ENCODE measurements around the gene CRMP1.

Gene CRMP1

DNA sequence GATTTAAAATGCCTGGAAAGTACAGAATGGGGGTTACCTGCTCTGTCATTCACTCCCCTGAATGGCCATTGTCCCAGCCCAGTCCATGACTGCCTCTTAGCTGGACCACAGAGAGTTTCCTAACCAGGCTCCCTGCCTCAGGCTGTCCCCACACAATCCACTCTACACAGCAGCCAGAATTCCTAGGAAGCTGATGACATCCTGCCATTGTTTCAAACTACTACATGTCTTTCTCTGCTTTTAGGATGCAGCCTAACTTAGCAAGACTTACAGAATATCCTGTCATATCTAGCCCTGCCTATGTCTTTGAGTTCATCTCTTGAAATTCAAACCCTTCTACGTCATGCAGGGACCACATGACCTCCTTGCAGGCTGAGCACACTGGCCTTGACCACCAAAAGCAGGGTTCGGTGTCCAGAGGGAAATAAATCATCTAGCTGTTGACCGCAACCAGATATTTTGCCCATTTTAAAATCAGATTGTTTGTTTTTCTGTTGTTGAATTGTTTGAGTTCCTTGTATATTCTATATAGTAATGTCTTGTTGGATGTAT, 16.1 kb upstream of the CRMP1 start:
- no peak for DNase-seq
- TF ChIP-seq GATA1 (IDR thresholded peaks at IDR 0.05; ENCODE audit: low read depth, low read length) = no peak
- TF ChIP-seq POLR2A (IDR thresholded peaks at IDR 0.05; ENCODE audit: low read length) = no peak

DNA sequence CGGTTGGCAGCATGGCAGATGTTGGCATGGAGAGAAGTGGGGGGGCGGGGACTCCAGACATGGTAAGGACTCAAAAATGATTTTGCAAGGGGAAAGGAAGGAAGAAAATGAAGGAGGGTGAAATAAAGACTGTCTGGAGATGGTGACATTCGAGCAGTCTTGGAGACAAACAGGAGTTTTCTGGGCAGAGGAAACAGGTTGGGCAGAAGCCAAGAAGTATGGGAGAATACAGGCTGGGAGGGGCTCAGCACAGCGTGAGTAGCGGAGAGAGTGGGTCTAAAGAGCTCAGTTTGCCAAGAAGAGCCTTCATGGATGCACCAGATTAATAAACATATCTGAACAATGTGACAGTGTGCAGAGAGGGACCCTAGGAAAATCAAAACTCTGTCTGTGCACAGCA, 13.3 kb upstream of the CRMP1 start:
- TF ChIP-seq POLR2A (IDR thresholded peaks at IDR 0.05; ENCODE audit: low read length) (no peak), GATA1 (IDR thresholded peaks at IDR 0.05; ENCODE audit: low read depth, low read length) (no peak)
- DNase-seq = no peak

DNA sequence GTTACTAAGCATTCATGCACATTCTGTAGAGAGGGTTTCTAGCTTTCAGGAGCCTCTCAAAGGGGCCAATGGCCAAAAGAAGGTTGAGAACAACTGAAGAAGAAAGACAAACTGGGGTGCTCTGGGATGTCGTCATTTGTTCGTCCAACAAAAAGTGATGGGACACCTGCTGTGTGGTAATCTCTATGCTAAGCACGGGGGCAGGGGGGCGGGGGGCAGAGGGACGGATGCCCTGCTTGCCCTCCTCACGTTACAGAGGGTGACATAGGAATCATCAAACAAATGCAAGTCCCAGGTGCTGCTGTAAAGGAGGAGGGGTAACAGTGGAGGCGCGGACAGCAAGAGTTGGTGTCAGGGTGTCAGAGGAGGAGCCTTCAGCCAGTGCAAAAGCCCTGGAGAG, 12.8 kb upstream of the CRMP1 start:
- no peak for DNase-seq
- TF ChIP-seq POLR2A (IDR thresholded peaks at IDR 0.05; ENCODE audit: low read length) (no peak), GATA1 (IDR thresholded peaks at IDR 0.05; ENCODE audit: low read depth, low read length) (no peak)

DNA sequence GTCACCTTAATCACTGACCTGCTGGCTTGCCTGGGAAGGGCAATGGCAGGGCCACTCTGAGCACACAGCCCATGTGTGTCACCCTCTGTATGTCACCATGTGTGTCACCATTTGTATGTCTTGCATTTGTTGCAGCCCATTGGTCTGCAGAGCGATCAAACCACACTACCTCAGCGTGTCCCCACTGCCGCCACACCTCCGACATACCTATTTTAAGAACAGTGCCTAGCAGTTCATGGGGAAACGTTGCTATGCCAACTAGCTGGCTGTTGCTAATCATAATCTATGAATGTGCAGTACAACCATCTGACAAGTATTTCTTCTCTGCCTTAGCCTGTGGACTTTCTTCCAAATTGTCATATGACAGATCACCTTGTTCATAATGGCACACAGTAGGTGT, 8.0 kb upstream of the CRMP1 start:
- TF ChIP-seq POLR2A (IDR thresholded peaks at IDR 0.05; ENCODE audit: low read length) (no peak), GATA1 (IDR thresholded peaks at IDR 0.05; ENCODE audit: low read depth, low read length) (no peak)
- no peak for DNase-seq

DNA sequence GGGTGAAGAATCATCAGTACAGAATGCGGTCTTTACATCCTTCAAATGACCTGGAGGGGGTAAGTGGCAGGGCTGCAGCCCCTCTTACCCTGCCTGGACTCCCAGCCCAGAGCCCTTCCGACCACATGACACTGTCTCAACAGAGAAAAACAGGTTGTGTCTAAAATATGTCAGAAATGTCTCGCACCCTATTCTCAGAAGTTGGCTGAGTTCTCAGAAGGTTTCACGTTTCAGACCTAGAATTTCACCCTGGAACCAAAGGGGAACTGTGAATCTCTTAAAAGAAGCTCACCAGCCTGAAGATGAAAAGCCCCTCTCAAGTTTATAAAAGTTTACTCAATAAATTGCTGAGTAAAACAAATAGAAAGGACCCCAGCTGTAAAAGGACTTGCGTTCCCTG, 7.0 kb upstream of the CRMP1 start:
- no peak for TF ChIP-seq GATA1 (IDR thresholded peaks at IDR 0.05; ENCODE audit: low read depth, low read length)
- no peak for TF ChIP-seq POLR2A (IDR thresholded peaks at IDR 0.05; ENCODE audit: low read length)
- DNase-seq = no peak

DNA sequence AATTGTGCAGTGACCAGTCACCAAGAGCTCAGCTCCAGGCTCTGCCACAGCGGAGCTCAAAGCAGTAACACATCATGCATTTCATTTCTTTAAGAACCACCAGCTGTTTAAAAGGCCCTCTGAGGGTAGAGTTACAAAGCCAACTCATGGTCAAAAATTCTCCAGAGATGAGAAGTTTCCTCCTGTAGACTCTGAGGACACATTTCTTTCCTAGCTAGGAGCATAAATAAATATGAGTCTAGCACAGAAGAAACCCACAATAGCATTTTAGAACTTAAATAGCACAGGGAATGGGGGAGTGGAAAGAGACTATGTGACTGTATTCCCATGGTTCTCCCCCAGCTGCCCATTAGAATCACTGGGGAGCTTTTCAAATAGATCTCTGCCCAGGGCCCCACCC, 6.5 kb upstream of the CRMP1 start:
- DNase-seq = no peak
- TF ChIP-seq POLR2A (IDR thresholded peaks at IDR 0.05; ENCODE audit: low read length) (no peak), GATA1 (IDR thresholded peaks at IDR 0.05; ENCODE audit: low read depth, low read length) (no peak)

DNA sequence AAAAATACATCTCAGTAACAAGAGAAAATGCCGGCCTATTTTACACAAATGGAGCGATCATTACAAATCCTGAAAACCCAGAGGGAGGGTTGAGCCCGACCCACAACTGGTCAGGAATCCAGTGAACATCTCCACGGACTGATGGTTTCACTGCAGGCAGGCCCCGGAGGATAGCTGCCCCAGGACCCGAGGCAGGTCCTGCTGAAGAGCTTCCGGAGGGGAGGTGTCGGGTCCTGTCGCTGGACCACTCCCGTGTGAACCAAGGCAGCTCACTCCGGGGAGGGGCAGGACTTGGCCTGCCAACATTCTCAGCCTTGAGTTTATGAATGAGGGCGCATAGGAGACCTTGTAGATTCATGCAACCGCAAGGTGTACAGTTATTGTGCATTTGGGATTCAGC, 4.8 kb upstream of the CRMP1 start:
- no peak for TF ChIP-seq GATA1 (IDR thresholded peaks at IDR 0.05; ENCODE audit: low read depth, low read length)
- no peak for TF ChIP-seq POLR2A (IDR thresholded peaks at IDR 0.05; ENCODE audit: low read length)

DNA sequence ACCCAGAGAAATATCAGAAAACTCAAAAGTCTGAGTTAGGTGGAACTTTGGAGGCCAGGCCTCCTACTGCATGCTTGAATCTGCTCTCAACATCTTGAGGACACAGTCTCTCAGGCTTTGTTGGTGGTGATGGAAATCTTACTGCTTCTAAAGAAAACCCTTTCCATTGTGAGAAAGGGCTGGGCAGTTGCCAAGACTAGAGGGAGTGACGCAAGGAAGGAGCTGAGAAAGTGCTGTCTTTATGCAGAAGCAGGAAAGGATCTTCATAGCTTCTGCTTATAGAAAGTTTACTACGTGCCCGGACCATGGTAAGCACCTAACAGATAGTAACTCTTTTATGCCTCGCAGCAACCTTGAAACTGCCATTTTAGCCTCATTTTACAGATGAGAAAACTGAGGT, 2.4 kb upstream of the CRMP1 start:
- DNase-seq = no peak
- TF ChIP-seq GATA1 (IDR thresholded peaks at IDR 0.05; ENCODE audit: low read depth, low read length) (no peak), POLR2A (IDR thresholded peaks at IDR 0.05; ENCODE audit: low read length) (no peak)

More for the DNA sequence above, 4.8 kb upstream of the CRMP1 start:
- no peak for DNase-seq

DNA sequence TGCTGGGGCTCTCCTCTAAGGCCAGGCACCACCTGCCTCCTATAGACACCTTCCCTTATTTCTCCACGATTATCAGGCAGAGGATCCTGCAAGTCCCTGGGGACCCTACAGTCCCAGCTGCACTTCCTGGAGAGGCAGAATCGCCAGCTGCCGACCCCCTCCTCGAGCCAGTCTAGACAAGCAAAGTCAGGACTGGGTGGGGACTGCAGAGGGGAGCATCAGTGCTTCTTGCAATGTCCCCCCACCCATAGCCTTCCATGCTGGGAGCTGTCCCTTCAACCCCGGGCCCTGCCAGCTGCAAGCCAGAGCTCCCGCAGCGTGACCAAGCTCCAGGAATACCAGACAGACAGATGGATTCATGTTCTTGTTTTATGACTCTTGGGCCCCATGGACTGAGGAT, 1.4 kb upstream of the CRMP1 start:
- DNase-seq = no peak
- no peak for TF ChIP-seq POLR2A (IDR thresholded peaks at IDR 0.05; ENCODE audit: low read length)
- no peak for TF ChIP-seq GATA1 (IDR thresholded peaks at IDR 0.05; ENCODE audit: low read depth, low read length)

DNA sequence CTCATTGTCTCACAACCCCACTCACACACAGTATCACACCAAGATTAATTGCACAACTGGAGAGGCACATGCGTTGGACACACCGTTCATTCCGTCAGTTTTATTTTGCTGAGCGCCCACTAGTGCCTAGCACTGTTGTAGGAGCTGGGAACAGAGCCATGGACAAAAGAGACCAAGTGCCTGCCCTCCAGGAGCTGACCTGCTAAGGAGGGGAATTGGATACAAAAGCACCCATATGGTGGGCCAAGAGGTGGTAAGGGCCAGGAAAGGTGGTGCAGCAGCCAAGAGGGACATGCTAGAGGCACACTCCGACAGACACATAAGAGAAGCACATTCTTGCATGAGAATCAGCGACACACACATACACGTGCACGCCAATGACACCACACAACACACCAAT, 705 bp upstream of the CRMP1 start:
- no peak for DNase-seq
- TF ChIP-seq GATA1 (IDR thresholded peaks at IDR 0.05; ENCODE audit: low read depth, low read length) (no peak), POLR2A (IDR thresholded peaks at IDR 0.05; ENCODE audit: low read length) (no peak)

DNA sequence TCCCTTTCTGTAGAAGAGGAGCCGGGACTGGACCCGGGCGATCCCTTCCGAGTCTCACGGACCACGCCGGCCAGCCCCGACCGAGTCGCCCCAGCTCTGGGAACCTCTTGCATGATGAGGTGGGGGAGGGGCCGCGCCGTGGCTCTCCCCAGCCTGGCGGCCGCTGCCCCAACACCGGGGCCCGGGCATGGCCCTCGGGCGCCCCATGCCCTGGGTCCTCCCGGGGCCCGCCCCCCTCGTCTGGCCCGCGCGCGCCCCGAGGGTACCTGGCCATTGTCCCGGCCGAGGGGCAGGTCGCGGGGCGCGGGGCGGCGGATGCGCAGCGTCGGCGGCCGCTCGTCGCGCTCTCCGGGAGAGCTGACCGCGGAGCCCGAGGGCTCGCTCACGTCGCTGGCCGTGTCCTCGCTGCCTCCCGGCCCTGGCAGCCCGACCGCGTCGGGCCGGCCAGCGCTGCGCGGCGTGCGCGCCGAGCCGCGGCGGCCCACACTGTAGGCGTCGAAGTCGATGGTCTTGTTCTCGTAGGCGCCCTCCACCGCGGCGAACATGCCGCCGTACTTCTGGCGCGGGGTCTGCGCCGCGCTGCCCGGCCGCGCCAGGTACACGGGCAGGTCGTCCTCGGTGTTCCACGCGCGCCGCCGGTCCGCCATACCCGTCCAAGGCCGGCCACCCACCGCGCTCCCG, 423 bp downstream of the CRMP1 start:
- no peak for TF ChIP-seq GATA1 (IDR thresholded peaks at IDR 0.05; ENCODE audit: low read depth, low read length)
- no peak for TF ChIP-seq POLR2A (IDR thresholded peaks at IDR 0.05; ENCODE audit: low read length)
- no peak for DNase-seq

DNA sequence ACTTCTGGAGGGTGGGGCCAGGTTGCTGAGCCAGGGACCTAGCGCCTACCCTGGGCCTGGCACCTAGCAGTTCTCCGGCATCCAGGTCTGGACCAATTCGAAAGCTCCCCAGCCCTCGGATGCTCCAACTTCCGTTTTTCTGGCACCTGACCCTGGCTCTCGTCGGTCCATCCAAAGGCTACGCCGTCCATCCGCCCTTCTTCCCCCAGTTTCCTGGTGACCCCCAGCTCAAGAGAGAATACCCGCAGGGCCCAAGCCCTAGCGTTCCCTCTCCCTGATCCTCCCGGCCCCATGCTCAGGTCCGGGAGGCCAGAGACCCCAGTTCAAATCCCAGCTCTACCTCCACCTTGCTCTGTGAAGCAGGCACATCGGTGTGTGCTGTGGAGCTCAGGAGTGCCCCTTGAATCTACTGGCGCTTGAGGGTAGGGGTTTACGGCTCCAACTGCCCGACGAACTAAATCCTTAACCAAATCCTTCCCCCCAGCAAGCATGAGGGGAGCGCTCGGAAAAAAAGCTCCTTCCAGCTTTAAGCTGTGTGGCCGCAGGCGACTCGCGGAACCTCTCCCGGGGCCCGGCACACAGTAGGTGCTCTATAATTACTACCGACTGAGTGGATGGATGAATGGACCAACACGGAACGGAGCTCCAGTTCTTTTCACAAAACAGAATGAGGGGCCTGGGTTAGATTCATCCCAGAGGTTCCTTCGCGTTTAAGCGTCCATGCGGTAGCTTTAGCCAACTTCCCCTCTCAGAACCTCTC, 1.1 kb downstream of the CRMP1 start:
- TF ChIP-seq GATA1 (IDR thresholded peaks at IDR 0.05; ENCODE audit: low read depth, low read length) (no peak), POLR2A (IDR thresholded peaks at IDR 0.05; ENCODE audit: low read length) (no peak)
- no peak for DNase-seq

DNA sequence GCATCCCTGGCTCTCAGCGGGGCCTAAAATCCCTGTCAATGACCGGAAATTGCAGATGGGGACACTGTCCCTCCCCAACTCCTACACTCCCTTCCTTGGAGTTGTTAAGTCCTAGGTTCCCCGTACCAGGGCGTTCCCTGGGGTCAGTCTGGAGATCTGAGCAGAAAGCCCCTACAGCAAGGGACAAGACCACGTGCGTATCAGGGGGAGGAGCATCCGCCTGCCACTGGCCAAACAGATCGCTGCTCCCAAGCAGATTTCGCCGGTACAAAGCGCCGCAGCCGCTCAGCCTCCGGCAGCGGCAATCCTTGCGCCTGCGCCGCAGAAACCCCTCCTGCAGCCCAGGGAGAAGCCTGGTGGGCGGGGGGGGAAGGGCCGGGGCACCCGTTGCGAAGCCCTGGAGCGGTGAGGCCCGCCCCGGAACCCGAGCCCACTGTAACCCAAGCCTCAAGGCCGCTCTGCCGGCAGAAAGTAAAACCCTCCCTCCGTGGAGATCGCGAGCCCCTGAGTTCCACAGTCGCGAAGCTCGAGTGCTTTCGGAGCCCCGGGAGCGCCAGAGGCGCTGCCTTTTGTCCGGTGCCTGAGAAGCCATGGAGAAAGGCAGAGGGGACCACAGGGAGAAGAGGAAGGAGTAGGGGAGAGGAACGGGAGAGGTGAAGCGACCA, 2.7 kb downstream of the CRMP1 start:
- DNase-seq = no peak
- TF ChIP-seq GATA1 (IDR thresholded peaks at IDR 0.05; ENCODE audit: low read depth, low read length) (no peak), POLR2A (IDR thresholded peaks at IDR 0.05; ENCODE audit: low read length) (no peak)

DNA sequence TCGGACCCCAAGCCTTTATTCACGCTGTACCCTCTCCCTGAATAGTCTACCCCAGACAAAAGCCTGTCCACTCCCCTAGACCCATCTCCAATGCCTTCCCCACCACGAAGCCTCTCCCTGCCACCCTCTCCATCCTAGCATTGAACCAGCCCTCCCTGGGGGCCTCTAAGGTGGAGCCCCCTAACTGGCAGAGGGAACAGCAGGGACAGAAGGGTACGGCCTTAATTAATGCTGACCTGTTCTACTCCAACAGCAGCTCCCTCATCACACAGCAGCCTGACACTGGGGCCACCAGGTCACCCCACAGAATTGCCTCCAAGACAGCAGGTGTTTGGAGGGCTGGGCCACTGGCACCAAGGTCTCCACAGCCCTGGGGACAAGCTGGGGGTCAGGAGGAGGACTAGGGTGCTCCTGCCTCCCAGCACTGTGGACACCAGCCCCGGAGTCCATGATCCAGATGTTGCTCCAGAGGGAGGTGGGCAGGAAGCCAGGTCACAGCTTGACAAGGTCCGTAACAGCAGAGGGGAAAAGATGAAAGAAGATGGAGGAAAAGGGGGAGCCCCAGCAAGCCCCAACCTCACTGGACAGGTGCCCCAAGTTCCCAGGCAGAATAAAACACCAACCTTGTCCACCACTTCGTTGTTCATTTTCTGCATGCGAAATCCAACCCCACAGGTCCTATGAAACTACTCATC, 3.7 kb downstream of the CRMP1 start:
- TF ChIP-seq POLR2A (IDR thresholded peaks at IDR 0.05; ENCODE audit: low read length) (no peak), GATA1 (IDR thresholded peaks at IDR 0.05; ENCODE audit: low read depth, low read length) (no peak)
- DNase-seq = no peak

Data from erythroblast (primary cell).